Peyer's patch (tissue), 4 donors: ENCODE measurements around the gene CCDC85C. TPM values are rescaled to one million over a fixed set of nuclear protein-coding genes. Genes with fewer than 3 reads are reported as not detected.

Experiments
- DNase-seq, 3 donors: peaks; one replicate each; pipeline ENCODE4 v3.0.0-alpha.2; 2017 to 2019
- H3K27ac ChIP-seq, 4 donors: fragments of 200-600 bp; sonication (generic); one replicate each; pipeline ENCODE4 v1.5.1; 2016 to 2019
- H3K27me3 ChIP-seq, 2 donors: fragments of 200-600 bp; sonication (generic); one replicate each; pipeline ENCODE4 v1.5.1; 2019
- H3K36me3 ChIP-seq, 3 donors: fragments of 200-600 bp; sonication (generic); one replicate each; pipeline ENCODE4 v1.5.1; 2016 to 2019
- H3K4me1 ChIP-seq, 4 donors: fragments of 200-600 bp; sonication (generic); one replicate each; pipeline ENCODE4 v1.5.1; 2016 to 2019
- H3K4me3 ChIP-seq, 4 donors: fragments of 200-600 bp; sonication (generic); 1 replicate in 3 of 4; 2 replicates in 1 of 4; pipeline ENCODE4 v1.5.1; 2016 to 2019; ENCODE audit warnings: mild to moderate bottlenecking in 1 of 4
- H3K9me3 ChIP-seq, 4 donors: fragments of 200-600 bp; sonication (generic); one replicate each; pipeline ENCODE4 v1.5.1; 2016 to 2019; ENCODE audit warnings: mild to moderate bottlenecking in 1 of 4
- POLR2A ChIP-seq, 2 donors: fragments of 450-650 bp; IDR thresholded peaks; one replicate each; pipeline ENCODE4 v1.5.1; 2017; ENCODE audit warnings: antibody characterized with exemption in 2 of 2, mild to moderate bottlenecking in 2 of 2, moderate library complexity in 2 of 2
- total RNA-seq, 4 donors: library from RNA; depleted of rRNA; stranded (reverse); fragments of >200 nt; gene quantifications; one replicate each; pipeline ENCODE4 v1.1.0, GENCODE V29; 2016
- TF ChIP-seq, protein P1 (sequence below), 6 experiments: fragments of 450-650 bp in 4 of 6; fragments of 200-600 bp in 2 of 6; sonication (generic) in 1 of 6; IDR thresholded peaks; one replicate each; pipeline ENCODE4 v1.5.1; 2017 to 2019; ENCODE audit warnings: antibody characterized with exemption in 6 of 6, mild to moderate bottlenecking in 3 of 6, moderate library complexity in 1 of 6

The CCDC85C gene
- total RNA-seq, 4 donors from 2014 or later, result 19.8 to 98.1 (median 78.8) TPM

DNA sequence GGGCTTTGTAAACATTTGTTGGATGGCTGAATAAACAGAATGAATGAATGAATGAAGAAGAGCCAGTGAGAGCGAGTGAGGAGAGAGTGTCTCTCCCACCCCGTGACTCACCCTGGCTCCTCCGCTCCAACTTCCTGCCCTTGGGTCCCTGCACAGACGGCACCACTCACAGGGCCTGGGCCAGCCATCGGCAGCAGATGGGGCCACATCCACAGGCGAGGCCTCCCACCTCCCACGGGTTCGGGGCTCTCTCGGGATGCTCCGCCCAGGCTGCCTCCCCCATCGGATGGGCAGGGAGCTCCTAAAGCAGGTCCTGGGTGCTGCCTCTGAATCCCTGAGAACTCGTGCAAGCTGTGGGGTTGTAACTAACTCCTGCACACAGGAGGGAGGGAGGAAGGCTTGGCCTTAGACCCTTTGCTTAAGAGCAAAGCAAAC is 81.5 kb downstream of the CCDC85C start:
- H3K4me3 ChIP-seq, result no peak overlapping the region
- peak overlapping the region in 1 of 4 donors; percentile 61 for H3K27ac ChIP-seq
- H3K36me3 ChIP-seq, result peaks cover 0 to 8% (median 0%) of the 10 kb centered on the region in 3 donors
- no peak for TF ChIP-seq POLR2A (IDR thresholded peaks at IDR 0.05)
- TF ChIP-seq, protein P1, sequence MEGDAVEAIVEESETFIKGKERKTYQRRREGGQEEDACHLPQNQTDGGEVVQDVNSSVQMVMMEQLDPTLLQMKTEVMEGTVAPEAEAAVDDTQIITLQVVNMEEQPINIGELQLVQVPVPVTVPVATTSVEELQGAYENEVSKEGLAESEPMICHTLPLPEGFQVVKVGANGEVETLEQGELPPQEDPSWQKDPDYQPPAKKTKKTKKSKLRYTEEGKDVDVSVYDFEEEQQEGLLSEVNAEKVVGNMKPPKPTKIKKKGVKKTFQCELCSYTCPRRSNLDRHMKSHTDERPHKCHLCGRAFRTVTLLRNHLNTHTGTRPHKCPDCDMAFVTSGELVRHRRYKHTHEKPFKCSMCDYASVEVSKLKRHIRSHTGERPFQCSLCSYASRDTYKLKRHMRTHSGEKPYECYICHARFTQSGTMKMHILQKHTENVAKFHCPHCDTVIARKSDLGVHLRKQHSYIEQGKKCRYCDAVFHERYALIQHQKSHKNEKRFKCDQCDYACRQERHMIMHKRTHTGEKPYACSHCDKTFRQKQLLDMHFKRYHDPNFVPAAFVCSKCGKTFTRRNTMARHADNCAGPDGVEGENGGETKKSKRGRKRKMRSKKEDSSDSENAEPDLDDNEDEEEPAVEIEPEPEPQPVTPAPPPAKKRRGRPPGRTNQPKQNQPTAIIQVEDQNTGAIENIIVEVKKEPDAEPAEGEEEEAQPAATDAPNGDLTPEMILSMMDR (IDR thresholded peaks at IDR 0.05), result no peak
- no peak for DNase-seq
- H3K27me3 ChIP-seq, result no peaks in the 10 kb centered on the region
- peaks cover 0 to 43% (median 0%) of the 10 kb centered on the region in 4 donors for H3K4me1 ChIP-seq
- H3K9me3 ChIP-seq, result no peaks in the 10 kb centered on the region

DNA sequence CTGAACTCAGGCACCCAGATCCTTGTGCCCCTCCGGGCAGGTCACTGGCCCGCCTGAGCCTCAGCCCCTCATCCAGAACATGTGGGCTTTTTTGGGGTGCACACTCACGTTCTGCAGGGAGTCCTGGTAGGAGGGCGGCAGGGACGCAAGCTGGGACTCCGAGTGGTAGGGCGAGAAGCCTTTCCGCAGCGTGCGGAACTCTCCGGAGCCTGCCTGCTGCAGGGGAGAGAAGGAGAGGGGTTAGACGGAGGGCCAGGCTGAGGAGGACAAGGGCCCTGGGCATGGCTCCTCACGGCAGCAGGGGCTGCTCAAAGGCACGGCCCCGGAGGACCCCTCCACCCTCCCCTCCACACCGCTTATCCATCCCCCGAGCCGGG is 82.0 kb downstream of the CCDC85C start:
- peak in 1 of 3 donors; percentile 44 for DNase-seq
- H3K4me3 ChIP-seq, result no peak overlapping the region

DNA sequence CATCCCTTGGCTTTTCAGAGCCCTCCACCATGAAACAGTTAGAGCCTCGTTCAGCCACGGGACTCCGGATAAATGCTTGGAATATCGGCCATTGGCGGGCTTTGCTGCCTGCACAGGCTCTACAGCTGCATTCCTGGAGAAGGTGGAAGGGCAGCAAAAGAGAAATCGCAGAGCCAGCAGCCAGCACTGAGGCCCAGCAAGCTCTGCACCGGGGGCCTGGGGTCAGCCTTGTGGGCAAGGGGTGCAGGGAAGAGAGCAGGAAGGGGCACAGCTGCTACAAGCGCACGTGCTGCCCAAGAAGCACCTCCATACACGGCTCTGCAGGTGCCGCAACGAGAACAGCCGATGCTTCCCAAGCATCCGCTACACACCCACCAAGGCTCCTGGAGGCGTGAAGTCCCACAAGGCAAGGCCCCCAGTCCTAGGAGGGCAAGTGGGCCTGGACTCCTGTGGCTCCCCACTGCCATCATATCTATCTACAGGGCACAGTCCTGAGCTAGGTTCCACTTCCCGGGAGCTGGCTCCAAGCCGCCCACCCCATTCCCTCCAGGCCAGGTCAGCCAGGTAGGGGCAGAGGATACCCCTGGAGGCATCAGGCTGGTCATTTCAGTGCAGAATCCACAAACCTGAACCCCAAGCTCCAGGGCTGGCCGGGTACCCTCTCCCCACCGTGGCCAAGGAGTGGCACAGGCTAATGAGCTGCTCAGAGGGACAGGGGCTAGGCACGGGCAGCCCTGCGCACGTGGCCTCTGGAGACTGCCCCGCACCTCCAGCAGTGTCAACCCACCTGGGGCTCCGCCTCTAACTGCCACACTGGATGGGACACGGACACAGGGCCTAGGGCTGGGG is 82.6 kb downstream of the CCDC85C start:
- no peaks in the 10 kb centered on the region for H3K9me3 ChIP-seq
- H3K36me3 ChIP-seq, result peaks cover 0 to 8% (median 0%) of the 10 kb centered on the region in 3 donors
- H3K27me3 ChIP-seq, result no peaks in the 10 kb centered on the region
- no peak overlapping the region for H3K4me3 ChIP-seq
- TF ChIP-seq POLR2A (IDR thresholded peaks at IDR 0.05), result no peak
- TF ChIP-seq, protein P1 (IDR thresholded peaks at IDR 0.05), result no peak
- DNase-seq, result peak in 1 of 3 donors; percentile 39
- H3K27ac ChIP-seq, result no peak overlapping the region
- peaks cover 0 to 43% (median 0%) of the 10 kb centered on the region in 4 donors for H3K4me1 ChIP-seq

More for the DNA sequence above, 82.0 kb downstream of the CCDC85C start:
- peaks cover 0 to 43% (median 0%) of the 10 kb centered on the region in 4 donors for H3K4me1 ChIP-seq
- TF ChIP-seq, protein P1 (IDR thresholded peaks at IDR 0.05), result no peak
- TF ChIP-seq POLR2A (IDR thresholded peaks at IDR 0.05), result no peak
- peaks cover 0 to 8% (median 0%) of the 10 kb centered on the region in 3 donors for H3K36me3 ChIP-seq
- no peaks in the 10 kb centered on the region for H3K27me3 ChIP-seq
- no peaks in the 10 kb centered on the region for H3K9me3 ChIP-seq
- H3K27ac ChIP-seq, result peak overlapping the region in 1 of 4 donors; percentile 61

DNA sequence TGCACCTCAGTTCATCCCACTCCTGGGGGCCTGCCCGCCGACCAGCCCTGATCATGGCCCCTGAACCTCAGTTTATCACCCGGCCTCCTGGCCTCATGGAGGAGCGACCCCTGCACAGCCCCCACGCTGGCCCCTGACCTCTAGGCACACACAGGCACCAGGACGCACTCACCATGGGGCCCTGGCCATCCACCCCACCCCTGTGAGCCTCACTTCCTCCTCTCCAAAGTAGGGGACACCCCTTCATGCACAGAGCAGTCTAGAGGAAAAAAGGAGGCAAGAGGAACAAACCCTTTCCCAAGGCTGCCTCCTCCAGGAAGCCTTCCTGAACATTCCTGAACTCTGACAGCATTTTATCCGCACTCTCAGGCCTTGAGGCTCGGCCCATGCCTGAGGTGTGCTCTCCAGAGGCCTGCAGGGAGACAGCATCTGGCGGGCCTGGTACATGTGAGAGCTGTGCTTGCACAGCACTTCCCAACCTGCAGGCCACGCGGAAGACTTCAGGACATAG is 83.4 kb downstream of the CCDC85C start:
- peak in 1 of 3 donors; percentile 37 for DNase-seq
- H3K36me3 ChIP-seq, result peaks cover 0 to 13% (median 0%) of the 10 kb centered on the region in 3 donors
- no peak for TF ChIP-seq POLR2A (IDR thresholded peaks at IDR 0.05)
- TF ChIP-seq, protein P1 (IDR thresholded peaks at IDR 0.05), result no peak
- no peak overlapping the region for H3K4me3 ChIP-seq
- no peak overlapping the region for H3K27ac ChIP-seq
- no peaks in the 10 kb centered on the region for H3K27me3 ChIP-seq
- no peaks in the 10 kb centered on the region for H3K9me3 ChIP-seq
- H3K4me1 ChIP-seq, result peaks cover 0 to 40% (median 0%) of the 10 kb centered on the region in 4 donors

DNA sequence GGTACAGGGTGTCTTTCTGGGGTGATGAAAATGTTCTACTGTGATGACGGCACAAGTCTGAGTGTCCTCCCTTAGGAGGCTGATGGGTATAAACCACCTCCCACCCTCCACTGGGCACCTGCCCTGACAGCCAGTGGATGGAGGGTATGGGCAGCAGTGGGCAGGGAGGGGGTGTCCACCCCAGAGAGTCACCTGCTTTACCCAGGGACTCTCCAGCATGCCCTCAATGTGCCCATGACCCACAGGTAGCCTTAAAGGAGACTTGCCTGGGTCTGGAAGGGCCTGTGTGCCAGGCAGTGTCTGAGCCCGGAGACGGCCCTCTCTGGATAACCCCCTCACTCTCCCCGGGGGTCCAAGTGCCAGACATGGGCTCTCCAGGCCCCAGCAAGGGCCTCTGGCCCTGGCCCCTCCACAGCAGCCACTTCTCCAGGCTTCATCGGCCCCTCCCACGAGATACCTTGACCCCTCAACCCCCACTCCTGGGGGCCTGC is 84.0 kb downstream of the CCDC85C start:
- peak in 1 of 3 donors; percentile 40 for DNase-seq
- Histone ChIP-seq H3K27me3 (no peaks in the 10 kb centered on the region), H3K36me3 (peaks cover 0 to 13% (median 0%) of the 10 kb centered on the region in 3 donors), H3K9me3 (no peaks in the 10 kb centered on the region), H3K4me1 (peaks cover 0 to 34% (median 0%) of the 10 kb centered on the region in 4 donors), H3K27ac (no peak overlapping the region), H3K4me3 (no peak overlapping the region)
- TF ChIP-seq POLR2A (IDR thresholded peaks at IDR 0.05), result no peak
- TF ChIP-seq, protein P1 (IDR thresholded peaks at IDR 0.05), result no peak
